GM12891 (cell line): ENCODE results near the gene THEMIS2.

Source experiments
- POLR2A ChIP-seq: IDR thresholded peaks from 2 replicates; pipeline ENCODE4 v1.6.1; 2011; ENCODE audit warnings: low read depth, low read length, control low read depth
- POLR2AphosphoS5 ChIP-seq: IDR thresholded peaks from 2 replicates; pipeline ENCODE4 v1.6.1; 2011; ENCODE audit warnings: low read depth, low read length, control low read depth

DNA sequence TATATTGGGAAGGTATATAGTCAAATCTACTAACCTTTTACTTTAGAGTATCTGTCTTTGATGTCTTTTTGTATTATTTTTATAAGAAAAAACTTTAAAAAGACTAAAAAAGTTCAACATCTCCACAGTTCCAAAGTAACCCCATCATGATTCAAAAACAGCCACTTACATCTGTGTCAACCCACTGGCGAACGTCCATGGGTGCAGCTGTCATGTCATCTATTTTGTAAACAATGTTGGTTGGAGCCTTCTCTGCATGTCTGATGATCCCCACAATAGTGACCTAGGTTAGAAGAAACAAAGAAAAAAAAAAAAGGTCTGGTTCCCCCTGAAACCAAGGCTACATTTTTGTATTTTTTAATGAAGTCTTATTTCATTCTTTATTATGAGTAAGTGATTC lies 34.4 kb downstream of the THEMIS2 start:
- TF ChIP-seq POLR2A (no peak), POLR2AphosphoS5 (no peak)
